Activated T-cell treated with anti-CD3 and anti-CD28 coated beads for 48 hours (primary cell): Measurements from ENCODE around the gene ZBTB7C.

Experiments used
- DNase-seq: peaks from one replicate; pipeline ENCODE4 v3.0.0-alpha.2; 2020; ENCODE audit warnings: low read depth

The ZBTB7C gene

DNA sequence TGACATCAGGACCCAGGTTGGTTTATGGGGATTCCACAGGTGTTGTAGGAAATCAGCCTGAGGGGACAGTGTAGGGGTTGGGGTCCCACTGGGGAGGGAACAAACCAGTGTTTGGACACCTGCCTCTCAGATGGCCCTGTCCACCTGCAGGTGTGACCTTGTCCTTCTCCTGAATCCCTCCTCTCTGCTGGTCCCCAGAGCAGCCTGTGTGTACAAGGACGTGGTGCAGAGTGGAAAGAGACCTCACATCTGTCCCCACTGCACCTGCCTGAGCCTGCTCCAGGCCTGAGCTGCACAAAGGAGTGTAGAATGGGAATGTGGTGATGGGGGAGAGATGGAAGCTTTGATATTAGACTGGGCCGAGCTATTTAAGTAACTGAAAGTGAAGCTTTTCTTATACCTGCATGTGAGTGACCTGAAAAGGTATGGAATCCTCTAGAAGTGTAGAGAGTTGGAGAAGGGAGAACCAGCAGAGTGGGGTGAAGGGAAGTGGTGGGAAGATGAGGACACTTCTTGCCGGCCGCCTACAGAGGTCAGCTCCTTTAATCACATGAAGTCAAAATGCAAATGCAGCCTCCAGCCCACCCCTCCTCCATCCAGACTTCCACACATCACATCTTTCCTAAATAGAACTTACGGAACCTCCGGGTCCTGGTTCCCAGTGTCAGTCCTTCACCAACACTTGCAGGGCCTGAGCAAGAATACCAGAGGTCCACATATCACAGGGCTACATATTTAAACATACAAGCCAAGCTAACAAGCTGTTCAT lies 389.4 kb downstream of the ZBTB7C start:
- DNase-seq = no peak

DNA sequence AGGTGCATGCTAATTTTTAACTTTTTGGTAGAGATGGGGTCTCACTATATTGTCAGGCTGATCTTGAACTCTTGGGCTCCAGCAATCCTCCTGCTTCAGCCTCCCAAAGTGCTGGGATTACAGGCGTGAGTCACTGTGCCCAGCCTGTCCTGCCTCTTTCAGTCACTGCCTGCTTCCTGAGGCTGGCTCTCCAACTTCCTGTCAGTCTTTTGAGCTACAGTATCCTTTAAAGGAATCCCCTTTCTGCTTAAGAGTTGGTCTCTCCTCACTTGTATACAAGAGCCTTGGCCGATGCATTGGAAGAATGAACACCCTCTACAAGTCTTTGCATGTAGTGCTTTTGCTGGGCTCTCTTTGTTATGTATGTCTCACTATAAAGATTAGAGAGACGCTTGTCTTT lies 390.3 kb downstream of the ZBTB7C start:
- no peak for DNase-seq

DNA sequence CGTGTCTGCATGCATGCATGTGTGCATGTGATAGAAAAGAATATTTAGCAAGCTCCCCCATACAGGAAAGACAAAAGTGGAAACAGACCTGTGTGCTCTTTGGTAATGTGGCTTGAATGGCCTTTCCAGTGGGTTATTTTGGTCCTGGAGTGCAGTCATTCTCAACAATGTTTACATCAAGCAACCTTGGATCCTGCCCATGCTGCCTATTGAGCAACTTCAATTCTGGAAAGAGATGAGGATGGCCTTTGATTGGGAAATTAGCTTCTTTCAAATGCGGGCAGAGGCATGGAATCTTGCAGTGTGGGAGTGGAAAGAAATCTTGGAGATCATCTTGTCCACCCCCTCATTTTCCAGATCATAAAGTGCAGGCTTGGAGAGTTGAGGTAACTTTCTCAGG lies 391.5 kb downstream of the ZBTB7C start:
- DNase-seq = no peak

DNA sequence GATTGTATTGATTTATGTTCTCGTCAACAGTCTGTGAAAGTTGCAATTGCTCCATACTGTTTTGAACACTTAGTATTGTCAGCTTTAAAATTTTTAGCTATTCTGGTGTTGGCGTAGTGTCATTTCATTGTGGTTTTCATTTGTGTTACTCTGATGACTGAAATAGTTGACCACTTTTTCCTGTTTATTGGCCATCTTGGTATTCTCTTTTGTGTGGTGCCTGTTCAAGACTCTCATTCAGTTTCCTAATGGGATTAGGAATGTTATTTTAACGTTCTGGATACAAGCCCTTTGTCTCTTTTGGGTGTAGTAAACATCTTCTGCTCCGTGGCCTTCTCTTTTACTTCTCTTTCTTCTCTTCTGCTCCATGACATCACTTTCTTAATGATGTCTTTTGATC lies 396.0 kb downstream of the ZBTB7C start:
- no peak for DNase-seq

DNA sequence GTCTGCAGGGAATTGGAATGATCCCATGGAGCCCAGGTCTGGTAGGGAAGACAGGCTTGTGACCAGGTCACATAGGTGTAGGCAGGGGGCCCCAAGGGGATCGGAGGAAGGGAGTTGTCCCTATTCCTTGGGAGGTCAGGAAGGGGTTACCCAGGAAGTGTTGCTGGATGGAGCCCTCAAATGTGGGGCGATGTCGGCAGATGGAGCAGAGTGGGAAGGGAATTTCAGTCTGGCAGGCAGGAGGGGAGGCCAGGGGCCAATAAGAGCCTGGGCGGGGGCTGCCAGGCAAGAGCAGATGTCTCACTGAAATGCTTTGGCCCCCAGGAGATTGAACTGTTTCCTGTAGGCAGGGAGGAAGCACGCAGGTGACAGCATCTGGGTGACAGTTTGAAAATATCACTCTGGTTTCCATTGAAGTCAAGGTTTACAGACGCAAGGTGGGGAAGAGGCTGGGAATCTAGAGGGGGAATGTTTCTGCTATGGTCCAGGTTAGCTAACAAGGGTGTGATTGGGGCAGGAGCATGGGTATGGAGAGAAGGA lies 397.2 kb downstream of the ZBTB7C start:
- no peak for DNase-seq

- no peak for DNase-seq
Measured at GRCh38 chr18:48010264-48010663, 398.9 kb downstream of the ZBTB7C start.

DNA sequence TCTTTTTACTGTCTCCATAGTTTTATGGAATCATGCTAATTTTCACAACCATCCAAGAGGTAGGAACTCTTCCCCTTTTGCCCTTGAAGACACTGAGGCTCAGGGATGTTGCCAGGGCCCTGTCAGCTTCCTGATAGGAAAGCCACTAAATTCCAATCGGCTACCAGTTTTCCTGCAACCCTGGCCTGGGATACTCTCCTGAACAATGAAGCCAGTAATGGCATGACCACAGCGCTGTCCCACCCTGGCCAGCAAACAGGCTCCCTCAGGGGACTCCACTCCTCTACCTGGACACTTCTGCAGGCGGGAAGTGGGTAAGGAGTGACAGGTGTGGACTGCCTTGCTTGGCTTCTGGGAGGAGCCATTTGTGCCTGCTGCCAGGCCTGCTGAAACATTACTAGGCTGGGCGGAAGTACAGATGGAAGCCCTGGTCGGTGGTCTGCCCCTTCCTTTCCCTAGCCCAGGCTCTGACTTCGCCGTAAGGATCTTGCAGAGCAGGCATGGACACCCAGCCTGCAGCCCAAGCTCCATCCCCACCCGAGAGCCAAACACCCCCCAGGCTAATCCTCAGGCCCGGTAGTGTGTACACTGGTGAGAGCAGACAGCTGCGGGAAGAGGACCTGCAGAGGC lies 400.0 kb downstream of the ZBTB7C start:
- DNase-seq = no peak

DNA sequence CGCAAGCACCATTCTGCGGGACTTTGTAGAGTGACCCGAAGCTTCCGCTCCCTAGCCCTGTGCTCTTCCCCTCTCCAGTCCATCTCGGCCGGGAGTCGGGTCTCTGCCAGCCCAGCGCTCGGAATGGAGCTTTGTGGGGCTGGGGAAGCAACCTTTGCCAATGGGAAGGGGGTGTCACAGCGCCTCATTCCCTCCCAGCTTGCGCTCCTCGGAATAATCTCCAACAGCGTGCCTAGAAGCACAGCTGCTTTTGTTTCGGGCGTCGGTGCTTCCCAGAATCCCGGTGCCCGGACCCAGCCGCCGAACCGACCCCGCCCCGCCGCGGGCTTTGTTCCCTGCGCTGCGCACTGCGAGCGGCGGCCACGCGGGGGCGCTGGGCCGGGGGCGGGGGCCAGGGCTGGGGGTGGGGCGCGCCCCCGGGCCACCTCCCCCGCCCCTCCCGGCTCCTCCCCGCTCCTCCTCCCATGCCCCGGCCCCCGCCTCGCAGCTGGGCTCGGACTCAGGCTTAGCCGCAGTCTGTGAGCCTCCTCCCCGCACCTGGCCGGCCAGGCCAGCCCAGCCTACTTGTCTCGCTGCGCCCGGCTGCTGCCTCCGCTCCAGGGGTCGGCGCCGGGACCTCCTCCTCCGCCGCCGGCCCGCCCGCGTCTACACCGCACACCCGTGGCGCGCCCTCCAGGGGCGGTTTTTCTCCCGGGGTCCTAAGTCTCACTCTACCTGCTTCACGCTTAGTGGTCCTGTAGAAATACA lies 401.1 kb downstream of the ZBTB7C start:
- peak; percentile 35 for DNase-seq

- no peak for DNase-seq
Measured at GRCh38 chr18:48007381-48007780, 401.8 kb downstream of the ZBTB7C start.

- no peak for DNase-seq
Measured at GRCh38 chr18:48006415-48007175, 402.6 kb downstream of the ZBTB7C start.

DNA sequence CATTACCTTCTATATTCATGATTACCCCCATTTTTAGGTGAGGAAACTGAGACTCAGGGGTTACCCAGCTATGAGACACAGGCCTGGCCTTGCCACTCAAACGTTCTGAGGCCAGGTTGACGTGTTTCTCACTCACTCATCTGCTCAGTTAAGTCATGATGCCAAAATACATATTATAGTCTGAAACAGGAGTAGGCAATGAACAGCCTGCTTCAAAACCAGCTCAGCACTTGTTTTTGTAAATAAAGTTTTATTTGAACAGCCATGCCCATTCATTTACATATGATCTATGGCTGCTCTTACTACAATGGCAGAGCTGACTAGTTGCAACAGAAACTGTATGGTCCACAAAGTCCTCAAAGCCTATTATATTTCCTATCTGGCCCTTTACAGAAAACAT lies 404.6 kb downstream of the ZBTB7C start:
- DNase-seq = no peak

GRCh38 chr18:48003426-48004349 lies 405.5 kb downstream of the ZBTB7C start:
- no peak for DNase-seq

- DNase-seq = no peak
Measured at GRCh38 chr18:48002933-48003365, 406.2 kb downstream of the ZBTB7C start.

DNA sequence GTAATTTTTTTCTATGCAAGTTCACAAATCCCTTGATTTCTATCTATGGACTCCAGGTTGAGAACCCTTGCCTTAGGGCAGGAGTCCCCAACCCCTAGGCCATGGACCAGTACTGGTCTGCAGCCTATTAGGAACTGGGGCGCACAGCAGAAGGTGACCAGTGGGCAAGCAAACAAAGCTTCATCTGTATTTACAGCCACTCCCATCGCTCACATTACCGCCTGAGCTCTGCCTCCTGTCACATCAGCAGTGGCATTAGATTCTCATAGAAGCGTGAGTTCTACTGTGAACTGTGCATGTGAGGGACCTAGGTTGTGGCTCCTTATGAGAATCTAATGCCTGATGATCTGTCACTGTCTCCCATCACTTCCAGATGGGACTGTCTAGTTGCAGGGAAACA lies 408.5 kb downstream of the ZBTB7C start:
- no peak for DNase-seq

GRCh38 chr18:47999801-48000248 lies 409.4 kb downstream of the ZBTB7C start:
- no peak for DNase-seq

GRCh38 chr18:47997338-47997780 lies 411.8 kb downstream of the ZBTB7C start:
- DNase-seq = peak; percentile 45

GRCh38 chr18:47996091-47996541 lies 413.1 kb downstream of the ZBTB7C start:
- DNase-seq = no peak

- DNase-seq = no peak
Measured at GRCh38 chr18:47995654-47996053, 413.5 kb downstream of the ZBTB7C start.

DNA sequence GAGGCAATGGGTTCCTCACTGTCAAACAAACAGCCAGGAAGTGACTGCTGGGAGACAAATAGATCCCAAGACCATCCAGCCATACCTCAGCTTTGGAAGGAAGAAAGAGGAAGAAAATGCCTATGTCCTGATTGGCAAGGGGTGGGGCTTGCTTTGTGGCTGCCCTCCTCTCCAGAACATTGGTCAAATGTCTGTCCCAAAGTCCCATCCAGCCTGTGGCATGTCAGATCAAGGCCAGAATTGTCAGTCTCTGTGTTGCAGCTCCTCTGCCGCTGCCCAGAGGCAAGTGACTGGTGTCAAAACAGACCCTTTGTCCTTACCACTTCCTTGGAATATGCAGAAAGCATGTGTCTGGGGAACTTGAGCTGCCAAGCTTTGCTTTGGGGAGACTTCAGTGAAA lies 415.8 kb downstream of the ZBTB7C start:
- no peak for DNase-seq

DNA sequence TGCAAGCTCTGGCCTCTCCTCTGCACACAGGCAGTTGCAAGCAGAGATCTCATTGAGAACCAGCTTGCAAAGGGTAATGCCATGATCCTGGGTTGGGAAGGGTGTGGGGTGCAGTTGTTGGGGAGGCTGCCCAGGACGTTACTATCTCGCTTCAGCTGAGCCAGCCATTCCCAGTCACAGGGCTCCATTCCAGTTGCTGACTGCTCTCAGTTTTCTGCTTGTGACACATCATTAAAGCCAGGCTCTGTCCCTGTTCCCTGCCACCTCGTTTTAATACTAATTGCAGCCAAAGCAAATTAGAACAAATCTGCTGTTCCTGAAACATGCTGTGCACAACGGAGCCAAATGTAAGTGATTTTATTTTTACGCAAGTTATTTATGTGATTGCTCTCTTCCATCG lies 416.2 kb downstream of the ZBTB7C start:
- DNase-seq = no peak

- DNase-seq = no peak
Measured at GRCh38 chr18:47992266-47992665, 416.9 kb downstream of the ZBTB7C start.
